Naive B cell (primary cell): ENCODE results near the gene NECAB3. TPM values are rescaled to one million over a fixed set of nuclear protein-coding genes. Genes with fewer than 3 reads are reported as not detected.
A peak's percentile ranks its signal among the peaks of the same experiment; 100 is the strongest.

Source experiments
- ATAC-seq, 2 donors: fragments of 150-1000 bp; cut with Tn5 transposase; 2 replicates each; pipeline ENCODE4 v1.10.0; 2021; ENCODE audit warnings: low read depth in 2 of 2, mild to moderate bottlenecking in 2 of 2, moderate library complexity in 2 of 2
- DNase-seq: peaks from one replicate; pipeline ENCODE4 v3.0.0; 2022
- H3K27ac Mint-ChIP-seq, 6 donors: one replicate each; pipeline ENCODE4 v1.8.0; 2020 to 2022; ENCODE audit warnings: mild to moderate bottlenecking in 6 of 6, mixed read lengths in 6 of 6, moderate library complexity in 5 of 6, inconsistent platforms in 2 of 6
- H3K27me3 Mint-ChIP-seq, 3 donors: one replicate each; pipeline ENCODE4 v1.8.0; 2021 to 2022; ENCODE audit warnings: mixed read lengths in 3 of 3, mild to moderate bottlenecking in 1 of 3
- H3K36me3 Mint-ChIP-seq, 2 donors: one replicate each; pipeline ENCODE4 v1.8.0; 2020 to 2022; ENCODE audit warnings: mixed read lengths in 2 of 2, inconsistent platforms in 1 of 2, mild to moderate bottlenecking in 1 of 2
- H3K4me1 Mint-ChIP-seq, 3 donors: one replicate each; pipeline ENCODE4 v1.8.0; 2020 to 2022; ENCODE audit warnings: mixed read lengths in 3 of 3, inconsistent platforms in 1 of 3, mild to moderate bottlenecking in 1 of 3, moderate library complexity in 1 of 3
- H3K4me3 Mint-ChIP-seq, 8 donors: one replicate each; pipeline ENCODE4 v1.8.0; 2020 to 2022; ENCODE audit warnings: mild to moderate bottlenecking in 8 of 8, mixed read lengths in 8 of 8, moderate library complexity in 8 of 8, inconsistent platforms in 2 of 8
- H3K9me3 Mint-ChIP-seq, 7 donors: one replicate each; pipeline ENCODE4 v1.8.0; 2020 to 2022; ENCODE audit warnings: mixed read lengths in 7 of 7, mild to moderate bottlenecking in 5 of 7, inconsistent platforms in 2 of 7, moderate library complexity in 1 of 7
- polyA plus RNA-seq, 6 donors: library from polyadenylated mRNA; unstranded; fragments of 300-500 nt; fragmentation: Illumina TruSeq; gene quantifications; one replicate each; pipeline ENCODE4 v1.2.3, GENCODE V29; 2021; ENCODE audit warnings: low read depth in 6 of 6

NECAB3 gene
- polyA plus RNA-seq, 6 donors from 2014 or later, result 0.74 to 1.0 (median 0.82) TPM; not detected in 3

DNA sequence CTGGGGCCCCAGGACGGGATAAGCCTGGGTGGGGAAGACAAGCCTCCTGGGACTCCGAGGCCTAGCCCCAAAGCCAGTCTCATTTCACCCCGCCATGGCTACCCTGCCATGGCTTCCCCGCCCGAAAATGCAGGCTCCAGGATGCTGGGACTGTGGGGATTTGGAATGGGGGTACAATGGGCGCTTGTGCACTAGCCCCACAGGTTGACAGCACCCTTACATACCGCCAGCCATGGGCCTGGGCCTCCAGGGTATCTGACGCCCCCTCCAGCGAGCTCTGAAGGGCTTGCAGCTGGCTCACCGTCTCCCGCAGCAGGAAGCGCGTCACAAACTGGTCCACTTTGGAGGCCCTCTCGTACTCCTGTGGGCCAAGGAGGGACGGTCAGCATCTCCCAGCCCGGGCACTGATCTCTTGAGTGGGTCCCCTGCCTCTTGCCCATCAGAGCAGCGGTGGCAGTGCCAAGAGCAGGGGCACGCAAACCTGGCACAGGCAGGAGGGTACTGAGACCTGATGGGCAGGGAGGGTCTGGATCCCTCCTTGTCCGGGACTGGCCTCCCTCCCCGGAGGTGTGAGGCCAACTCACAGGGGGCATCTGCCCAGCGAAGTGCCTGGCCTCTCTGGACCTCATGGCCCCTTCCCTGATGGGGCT lies 14.1 kb downstream of the NECAB3 start:
- ATAC-seq (no peak), DNase-seq (no peak)
- H3K27me3 Mint-ChIP-seq, result no peaks in the 10 kb centered on the region
- no peak overlapping the region for H3K4me3 Mint-ChIP-seq
- peak overlapping the region in 1 of 6 donors; percentile 51 for H3K27ac Mint-ChIP-seq
- peaks cover 9 to 22% (median 20%) of the 10 kb centered on the region in 3 donors for H3K4me1 Mint-ChIP-seq
- H3K36me3 Mint-ChIP-seq, result no peaks in the 10 kb centered on the region
- H3K9me3 Mint-ChIP-seq, result no peaks in the 10 kb centered on the region

DNA sequence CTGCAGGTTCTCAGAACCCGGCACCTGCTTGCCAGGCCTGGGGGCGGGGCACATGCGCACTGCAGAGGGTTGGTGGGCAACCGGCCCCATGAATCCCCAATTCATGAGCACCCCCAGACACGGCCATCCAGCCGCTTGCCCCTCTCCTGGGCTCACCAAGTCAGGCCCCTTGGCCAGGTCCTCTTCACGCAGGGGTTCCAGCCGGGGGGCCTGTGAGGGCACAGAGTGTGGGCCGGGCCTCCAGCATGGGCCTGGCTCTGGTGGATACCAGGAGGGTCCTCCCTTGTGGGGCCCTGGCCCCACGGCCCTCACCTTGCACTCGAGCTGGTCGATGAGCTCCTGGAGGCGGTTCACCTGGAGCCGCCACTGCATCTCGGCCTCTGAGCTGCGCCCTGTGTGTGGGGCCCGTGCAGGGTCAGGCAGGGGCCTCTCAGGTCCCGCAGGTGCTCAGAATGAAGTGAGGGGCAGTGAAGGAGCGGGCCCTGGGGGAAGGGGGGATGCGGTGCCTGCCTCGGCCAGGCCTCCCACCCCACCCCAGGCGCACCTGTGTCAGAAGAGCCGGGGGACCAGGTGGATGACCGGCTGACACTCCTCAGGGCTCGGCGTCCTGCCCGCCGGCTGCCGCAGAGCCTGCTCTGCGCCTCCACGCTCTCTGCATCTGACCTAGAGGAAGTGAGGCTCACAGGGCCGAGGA lies 14.7 kb downstream of the NECAB3 start:
- peaks cover 4 to 16% (median 14%) of the 10 kb centered on the region in 3 donors for H3K4me1 Mint-ChIP-seq

DNA sequence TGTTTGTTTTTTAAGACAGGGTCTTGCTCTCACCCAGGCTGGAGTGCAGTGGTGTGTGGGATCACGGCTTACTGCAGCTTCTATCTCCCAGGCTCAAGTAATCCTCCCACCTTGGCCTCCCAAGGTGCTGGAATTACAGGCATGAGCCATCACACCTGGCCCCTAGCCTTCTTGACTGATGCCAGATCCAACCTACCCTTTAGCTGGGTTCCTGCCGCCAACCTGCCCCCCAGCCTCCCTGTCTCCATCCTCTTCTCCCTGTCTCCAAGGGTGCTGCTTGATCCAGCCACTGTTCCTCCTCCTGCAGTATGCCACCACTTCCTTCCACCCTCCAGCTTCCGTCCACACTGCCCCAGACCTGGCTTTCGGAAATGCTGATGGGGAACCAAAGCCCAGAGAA lies 15.3 kb downstream of the NECAB3 start:
- H3K27ac Mint-ChIP-seq, result no peak overlapping the region
- H3K4me3 Mint-ChIP-seq, result no peak overlapping the region
- no peak for DNase-seq

More for the DNA sequence above, 14.7 kb downstream of the NECAB3 start:
- Mint-ChIP-seq H3K27ac (peak overlapping the region in 1 of 6 donors; percentile 51), H3K4me3 (no peak overlapping the region), H3K36me3 (no peaks in the 10 kb centered on the region), H3K9me3 (no peaks in the 10 kb centered on the region), H3K27me3 (no peaks in the 10 kb centered on the region)
- ATAC-seq (no peak), DNase-seq (no peak)

DNA sequence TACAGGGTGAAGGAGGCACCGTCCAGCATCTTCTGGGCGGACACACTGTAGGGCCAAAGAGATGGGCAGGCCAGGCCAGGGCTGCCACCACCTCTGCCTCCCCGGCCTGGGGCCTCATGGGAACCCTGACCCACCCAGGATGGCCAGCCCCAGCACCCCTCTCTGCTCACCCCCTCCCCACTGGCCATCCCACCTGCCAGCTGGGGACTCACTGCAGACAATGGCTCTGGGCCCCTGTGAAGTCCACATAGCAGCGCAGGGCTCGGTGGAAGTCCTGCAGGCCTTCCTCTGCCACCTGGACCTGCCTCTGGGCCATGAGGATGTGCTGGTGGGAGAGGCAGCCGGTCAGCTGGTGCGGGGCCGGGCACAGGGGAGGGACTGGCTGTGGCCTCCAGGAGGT lies 15.7 kb downstream of the NECAB3 start:
- no peak for ATAC-seq
- Mint-ChIP-seq H3K27ac (no peak overlapping the region), H3K9me3 (no peaks in the 10 kb centered on the region), H3K27me3 (no peaks in the 10 kb centered on the region), H3K36me3 (no peaks in the 10 kb centered on the region), H3K4me1 (peaks cover 0 to 10% (median 8%) of the 10 kb centered on the region in 3 donors), H3K4me3 (no peak overlapping the region)
- no peak for DNase-seq

More for the DNA sequence above, 15.3 kb downstream of the NECAB3 start:
- Mint-ChIP-seq H3K9me3 (no peaks in the 10 kb centered on the region), H3K36me3 (no peaks in the 10 kb centered on the region), H3K27me3 (no peaks in the 10 kb centered on the region), H3K4me1 (peaks cover 0 to 10% (median 9%) of the 10 kb centered on the region in 3 donors)
- ATAC-seq, result no peak

DNA sequence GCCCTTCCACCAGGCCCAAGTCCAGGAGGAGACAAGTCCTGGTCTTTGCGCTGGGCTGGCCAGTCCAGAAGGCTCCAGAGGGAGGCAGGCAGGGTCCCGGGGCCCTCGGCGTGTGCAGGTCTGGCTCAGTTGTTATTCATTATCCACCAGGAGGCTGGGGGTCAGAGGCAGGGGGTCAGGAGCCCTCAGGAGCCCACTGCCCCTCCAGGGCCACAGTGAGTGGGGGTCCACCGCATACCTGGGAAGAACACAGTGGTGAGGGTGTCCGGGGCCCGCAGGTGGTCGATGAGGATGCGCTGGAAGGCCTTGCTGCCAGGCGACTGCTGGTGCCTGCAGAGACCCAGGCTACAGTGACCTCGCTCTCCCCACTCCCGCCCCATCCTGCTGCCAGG lies 16.5 kb downstream of the NECAB3 start:
- Mint-ChIP-seq H3K36me3 (no peaks in the 10 kb centered on the region), H3K27ac (peak overlapping the region in 1 of 6 donors; percentile 56), H3K27me3 (no peaks in the 10 kb centered on the region), H3K4me1 (peaks cover 0 to 11% (median 10%) of the 10 kb centered on the region in 3 donors), H3K9me3 (no peaks in the 10 kb centered on the region), H3K4me3 (no peak overlapping the region)
- ATAC-seq (no peak), DNase-seq (no peak)

GRCh38 chr20:33656783-33657703 lies 17.2 kb downstream of the NECAB3 start:
- Mint-ChIP-seq H3K27ac (peak overlapping the region in 1 of 6 donors; percentile 5), H3K4me1 (peaks cover 0 to 8% (median 6%) of the 10 kb centered on the region in 3 donors), H3K36me3 (no peaks in the 10 kb centered on the region), H3K4me3 (no peak overlapping the region), H3K27me3 (no peaks in the 10 kb centered on the region), H3K9me3 (no peaks in the 10 kb centered on the region)
- ATAC-seq (no peak), DNase-seq (no peak)

- H3K9me3 Mint-ChIP-seq, result no peaks in the 10 kb centered on the region
- no peaks in the 10 kb centered on the region for H3K36me3 Mint-ChIP-seq
- ATAC-seq, result no peak
- H3K4me1 Mint-ChIP-seq, result peaks cover 0 to 8% (median 6%) of the 10 kb centered on the region in 3 donors
- H3K27ac Mint-ChIP-seq, result peak overlapping the region in 3 of 6 donors; percentile 5 to 94 (median 11)
- no peak overlapping the region for H3K4me3 Mint-ChIP-seq
- H3K27me3 Mint-ChIP-seq, result no peaks in the 10 kb centered on the region
- no peak for DNase-seq
Observed at GRCh38 chr20:33656010-33656782, 18.0 kb downstream of the NECAB3 start.

- no peaks in the 10 kb centered on the region for H3K9me3 Mint-ChIP-seq
Observed at GRCh38 chr20:33655164-33655563, 19.1 kb downstream of the NECAB3 start.

GRCh38 chr20:33654680-33655161 lies 19.5 kb downstream of the NECAB3 start:
- H3K4me3 Mint-ChIP-seq, result no peak overlapping the region
- DNase-seq, result no peak
- no peaks in the 10 kb centered on the region for H3K9me3 Mint-ChIP-seq
- peaks cover 0 to 8% (median 6%) of the 10 kb centered on the region in 3 donors for H3K4me1 Mint-ChIP-seq
- H3K27me3 Mint-ChIP-seq, result no peaks in the 10 kb centered on the region
- H3K36me3 Mint-ChIP-seq, result no peaks in the 10 kb centered on the region
- no peak overlapping the region for H3K27ac Mint-ChIP-seq
- no peak for ATAC-seq

More at GRCh38 chr20:33655164-33655563, 19.1 kb downstream of the NECAB3 start:
- DNase-seq (no peak), ATAC-seq (no peak)
- no peaks in the 10 kb centered on the region for H3K27me3 Mint-ChIP-seq
- peaks cover 0 to 8% (median 6%) of the 10 kb centered on the region in 3 donors for H3K4me1 Mint-ChIP-seq
- no peak overlapping the region for H3K4me3 Mint-ChIP-seq
- H3K27ac Mint-ChIP-seq, result no peak overlapping the region
- no peaks in the 10 kb centered on the region for H3K36me3 Mint-ChIP-seq

GRCh38 chr20:33653900-33654596 lies 20.2 kb downstream of the NECAB3 start:
- no peak for ATAC-seq
- Mint-ChIP-seq H3K4me3 (peak overlapping the region in 1 of 8 donors; percentile 63), H3K27me3 (no peaks in the 10 kb centered on the region), H3K4me1 (peaks cover 0 to 8% (median 6%) of the 10 kb centered on the region in 3 donors), H3K36me3 (no peaks in the 10 kb centered on the region), H3K9me3 (no peaks in the 10 kb centered on the region), H3K27ac (peak overlapping the region in 2 of 6 donors; percentile 47 to 56)
- DNase-seq, result no peak

GRCh38 chr20:33653218-33653899 lies 20.9 kb downstream of the NECAB3 start:
- ATAC-seq (peak; percentile 71 to 82), DNase-seq (peak; percentile 45)
- Mint-ChIP-seq H3K9me3 (no peaks in the 10 kb centered on the region), H3K27me3 (no peaks in the 10 kb centered on the region), H3K36me3 (no peaks in the 10 kb centered on the region), H3K4me1 (peaks cover 0 to 8% (median 6%) of the 10 kb centered on the region in 3 donors), H3K27ac (peak overlapping the region in 3 of 6 donors; percentile 19 to 83 (median 47)), H3K4me3 (no peak overlapping the region)
